Left forelimb (tissue), 1 donor: ENCODE measurements around the gene MRPL44.
"Not testable (repeated sequence)": the region's sequence is repeated elsewhere in the genome, so short reads cannot be mapped to it uniquely, and the experiment has no call there.

Source experiments
- DNase-seq: peaks from one replicate; pipeline ENCODE4 v3.0.0-alpha.2; 2018; ENCODE audit warnings: low spot score

Gene MRPL44

GRCh38 chr2:223936862-223937326 lies 20.4 kb upstream of the MRPL44 start:
- no peak for DNase-seq

GRCh38 chr2:223937535-223937934 lies 19.7 kb upstream of the MRPL44 start:
- DNase-seq = no peak

DNA sequence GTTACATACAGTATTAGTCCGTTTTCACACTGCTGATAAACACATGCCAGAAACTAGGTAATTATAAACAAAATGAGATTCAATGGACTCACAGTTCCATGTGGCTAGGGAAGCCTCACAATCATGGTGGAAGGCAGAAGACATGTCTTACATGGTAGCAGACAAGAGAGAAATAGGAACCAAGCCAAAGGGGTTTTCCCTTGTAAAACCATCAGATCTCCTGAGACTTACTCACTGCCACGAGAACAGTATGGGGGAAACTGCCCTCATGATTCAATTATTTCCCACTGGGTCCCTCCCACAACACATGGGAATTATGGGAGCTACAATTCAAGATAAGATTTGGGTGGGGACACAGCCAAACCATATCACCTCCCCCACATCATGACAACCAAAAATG lies 17.8 kb upstream of the MRPL44 start:
- not testable (repeated sequence) for DNase-seq

DNA sequence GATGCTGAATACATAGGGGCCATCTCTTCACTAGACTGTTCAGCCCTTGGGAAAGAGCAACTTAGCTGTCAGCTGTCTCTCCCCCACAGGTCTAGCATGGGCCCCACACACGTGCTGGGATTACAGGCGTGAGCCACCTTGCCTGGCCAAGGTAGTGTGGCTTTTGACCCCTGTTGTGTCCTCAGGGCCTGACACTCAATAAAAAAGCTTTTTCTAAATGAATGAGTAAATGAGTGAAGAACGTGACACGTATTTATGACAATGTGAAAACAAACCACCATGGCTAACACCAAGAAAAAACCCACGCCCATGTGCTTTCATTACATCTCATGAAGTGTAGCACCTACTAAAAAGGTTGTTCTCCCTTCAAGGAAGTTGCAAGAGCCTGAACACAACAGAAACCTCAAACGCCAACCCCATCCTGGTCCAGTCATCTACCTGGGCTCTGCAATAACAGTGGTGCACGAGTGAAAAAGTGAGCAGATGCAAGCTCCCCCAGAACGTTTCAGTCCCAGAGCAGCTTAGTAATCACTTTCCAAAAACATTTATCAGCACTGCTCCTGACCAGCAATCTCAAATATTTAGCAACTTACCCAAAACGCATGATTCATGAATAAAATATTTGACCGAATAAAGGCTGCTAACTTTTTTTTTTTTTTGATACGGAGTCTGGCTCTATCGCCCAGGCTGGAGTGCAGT lies 15.5 kb upstream of the MRPL44 start:
- no peak for DNase-seq

GRCh38 chr2:223943135-223943534 lies 14.1 kb upstream of the MRPL44 start:
- no peak for DNase-seq

DNA sequence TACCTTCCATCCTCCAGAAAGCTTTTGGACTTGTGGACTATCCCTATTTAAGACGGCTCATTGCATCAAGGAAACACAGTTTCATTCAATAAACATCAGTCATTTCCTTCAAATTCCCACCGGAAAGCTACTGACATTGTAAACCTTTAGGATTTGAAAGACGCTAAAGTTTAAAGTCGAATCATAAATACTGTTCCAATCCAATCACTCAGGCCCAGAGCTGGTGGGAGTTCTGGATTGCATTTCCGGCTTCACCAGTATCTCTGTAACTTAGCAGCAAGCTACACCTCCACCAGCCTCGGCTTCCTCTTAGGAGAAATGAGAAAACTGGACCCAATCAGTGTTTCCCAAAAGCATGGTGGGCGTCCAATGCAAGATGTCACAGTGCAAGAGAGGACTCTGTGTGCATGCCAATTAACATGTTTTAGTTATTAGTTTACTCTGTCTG lies 13.7 kb upstream of the MRPL44 start:
- no peak for DNase-seq

GRCh38 chr2:223944166-223944702 lies 13.0 kb upstream of the MRPL44 start:
- no peak for DNase-seq

- peak; percentile 91 for DNase-seq
Measured at GRCh38 chr2:223944703-223945531, 12.3 kb upstream of the MRPL44 start, which contains the start of gene WDFY1. TSS of gene WDFY1 (minus strand) at chr2:223945335. CDS start at chr2:223945284, 51 bp downstream.

- no peak for DNase-seq
Measured at GRCh38 chr2:223945755-223946154, 11.5 kb upstream of the MRPL44 start.

- no peak for DNase-seq
Measured at GRCh38 chr2:223947711-223948205, 9.5 kb upstream of the MRPL44 start.

- no peak for DNase-seq
Measured at GRCh38 chr2:223949241-223949840, 7.9 kb upstream of the MRPL44 start.

DNA sequence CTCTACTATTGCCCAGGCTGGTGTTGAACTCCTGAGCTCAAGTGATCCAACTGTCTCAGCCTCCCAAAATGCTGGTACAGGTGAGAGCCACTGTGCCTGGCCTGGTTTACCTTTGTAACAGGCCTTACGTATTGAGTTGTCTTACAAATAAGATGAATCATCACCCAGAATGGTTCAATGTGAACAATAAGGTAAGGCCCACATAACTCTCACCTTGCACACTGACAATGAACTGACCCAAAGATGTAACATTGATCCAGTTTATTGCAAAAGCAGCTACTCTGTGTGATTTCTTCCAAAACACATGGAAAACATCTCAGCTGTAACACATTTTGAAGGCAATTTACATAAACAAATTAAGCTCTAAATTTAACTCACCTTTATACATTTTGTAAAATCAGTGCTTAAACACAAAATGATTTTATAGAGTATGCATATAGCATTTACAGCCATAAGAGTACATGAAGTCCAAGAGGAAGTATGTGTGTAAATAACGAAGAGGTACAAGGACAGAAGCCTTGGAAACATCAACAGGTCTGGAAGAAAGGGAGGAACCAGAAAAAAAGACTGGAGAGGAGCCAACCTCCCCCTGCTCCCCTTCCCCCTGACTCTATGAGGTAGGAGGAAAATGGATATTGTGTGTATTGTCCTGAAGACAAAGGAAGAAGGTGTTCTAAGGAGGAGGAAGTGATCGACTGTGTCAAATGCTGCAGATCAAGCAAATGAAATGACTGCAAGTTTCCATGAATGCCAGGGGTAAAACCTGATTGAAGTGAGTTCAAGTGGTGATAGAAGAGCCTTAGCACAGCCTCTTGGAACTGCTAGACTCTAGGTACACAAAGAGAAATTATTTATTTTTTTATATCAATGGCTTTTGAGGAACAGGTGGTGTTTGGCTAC lies 6.6 kb upstream of the MRPL44 start:
- no peak for DNase-seq

- no peak for DNase-seq
Measured at GRCh38 chr2:223952280-223952968, 4.8 kb upstream of the MRPL44 start.

DNA sequence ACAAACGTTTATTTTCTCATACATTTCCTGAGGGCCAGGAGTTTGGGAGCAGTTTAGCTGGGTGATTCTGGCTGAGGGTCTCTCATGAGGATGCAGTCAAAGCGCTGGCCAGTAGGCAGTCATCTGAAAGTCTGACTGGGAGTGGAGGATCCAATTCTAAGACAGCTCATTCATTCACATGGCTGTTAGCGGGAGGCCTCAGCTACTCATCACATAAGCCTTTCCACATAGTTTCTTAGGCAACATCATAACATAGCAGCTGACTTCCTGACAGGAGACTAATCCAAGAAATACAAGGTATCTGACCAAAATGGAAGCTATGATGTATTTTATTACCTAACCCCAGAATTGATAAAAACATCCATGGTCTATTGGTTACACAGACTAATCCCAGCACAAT lies 2.9 kb upstream of the MRPL44 start:
- no peak for DNase-seq

DNA sequence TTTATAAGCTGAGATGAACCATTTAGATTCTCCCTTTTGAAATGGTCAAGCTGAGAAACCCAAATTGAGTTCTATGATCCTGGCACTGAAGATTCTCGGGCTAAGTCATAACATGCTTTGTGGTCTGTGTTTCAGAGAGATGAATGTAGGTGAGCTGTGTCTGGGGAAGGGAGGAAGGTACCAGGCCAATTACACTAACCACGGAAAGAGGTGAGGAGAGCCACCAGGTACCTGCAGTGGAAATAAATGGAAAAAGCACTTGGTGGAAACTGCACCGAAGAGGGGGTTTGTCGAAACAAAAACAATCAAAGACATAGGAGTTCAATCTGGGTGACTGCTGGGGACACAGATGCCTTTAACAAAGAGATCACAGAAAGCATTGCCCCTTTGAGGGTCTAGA lies 963 bp upstream of the MRPL44 start:
- DNase-seq = no peak

DNA sequence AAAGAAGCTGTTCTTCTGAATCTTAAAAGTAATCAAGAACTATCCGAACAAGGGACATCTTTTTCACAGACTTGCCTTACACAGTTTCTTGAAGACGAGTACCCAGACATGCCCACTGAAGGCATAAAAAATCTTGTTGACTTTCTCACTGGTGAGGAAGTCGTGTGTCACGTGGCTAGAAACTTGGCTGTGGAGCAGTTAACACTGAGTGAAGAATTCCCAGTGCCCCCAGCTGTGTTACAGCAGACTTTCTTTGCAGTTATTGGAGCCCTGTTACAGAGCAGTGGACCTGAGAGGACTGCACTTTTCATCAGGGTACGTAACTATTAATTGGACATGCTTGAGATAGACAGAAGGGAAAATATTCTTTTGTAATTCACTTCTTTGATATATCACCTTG lies 2.4 kb downstream of the MRPL44 start:
- no peak for DNase-seq

GRCh38 chr2:223967981-223968380 lies 10.7 kb downstream of the MRPL44 start:
- DNase-seq = no peak

DNA sequence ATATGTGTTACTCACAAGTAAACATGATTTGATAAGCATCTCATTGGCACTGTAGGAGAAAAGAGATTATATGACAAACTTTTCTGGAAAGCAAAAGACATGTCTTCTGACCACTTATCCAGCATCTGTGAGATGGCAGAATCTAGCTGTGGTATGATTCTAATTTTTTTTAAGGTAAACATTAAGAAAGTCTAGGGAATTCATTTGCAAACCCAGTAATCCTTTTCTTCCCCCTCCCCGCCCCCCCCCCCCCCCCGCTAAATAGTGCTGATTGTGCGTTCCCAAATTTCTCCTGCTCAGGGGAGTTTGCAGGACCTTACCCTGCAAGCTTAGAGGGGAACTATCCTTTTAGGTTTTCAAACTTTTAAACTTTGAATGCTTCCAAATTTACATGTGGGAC lies 12.1 kb downstream of the MRPL44 start:
- DNase-seq = no peak

DNA sequence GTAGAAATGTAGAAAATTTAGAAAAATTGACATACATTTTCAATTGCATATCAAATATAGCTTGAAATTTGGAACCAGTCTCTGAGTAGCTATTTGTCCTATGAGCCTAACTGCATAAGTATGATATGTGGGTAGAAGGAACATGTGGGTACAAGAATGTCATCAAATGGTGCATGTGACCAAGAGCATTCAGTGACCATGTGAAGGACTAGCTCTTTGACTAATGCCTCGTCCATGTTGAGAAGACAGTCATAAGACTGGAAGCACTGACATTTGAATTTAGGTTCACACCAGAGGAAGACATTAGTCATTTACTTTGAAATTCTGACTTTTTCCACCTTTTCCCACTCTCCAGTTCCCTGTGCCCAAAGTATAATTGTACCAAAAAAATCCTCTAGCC lies 12.6 kb downstream of the MRPL44 start:
- no peak for DNase-seq

DNA sequence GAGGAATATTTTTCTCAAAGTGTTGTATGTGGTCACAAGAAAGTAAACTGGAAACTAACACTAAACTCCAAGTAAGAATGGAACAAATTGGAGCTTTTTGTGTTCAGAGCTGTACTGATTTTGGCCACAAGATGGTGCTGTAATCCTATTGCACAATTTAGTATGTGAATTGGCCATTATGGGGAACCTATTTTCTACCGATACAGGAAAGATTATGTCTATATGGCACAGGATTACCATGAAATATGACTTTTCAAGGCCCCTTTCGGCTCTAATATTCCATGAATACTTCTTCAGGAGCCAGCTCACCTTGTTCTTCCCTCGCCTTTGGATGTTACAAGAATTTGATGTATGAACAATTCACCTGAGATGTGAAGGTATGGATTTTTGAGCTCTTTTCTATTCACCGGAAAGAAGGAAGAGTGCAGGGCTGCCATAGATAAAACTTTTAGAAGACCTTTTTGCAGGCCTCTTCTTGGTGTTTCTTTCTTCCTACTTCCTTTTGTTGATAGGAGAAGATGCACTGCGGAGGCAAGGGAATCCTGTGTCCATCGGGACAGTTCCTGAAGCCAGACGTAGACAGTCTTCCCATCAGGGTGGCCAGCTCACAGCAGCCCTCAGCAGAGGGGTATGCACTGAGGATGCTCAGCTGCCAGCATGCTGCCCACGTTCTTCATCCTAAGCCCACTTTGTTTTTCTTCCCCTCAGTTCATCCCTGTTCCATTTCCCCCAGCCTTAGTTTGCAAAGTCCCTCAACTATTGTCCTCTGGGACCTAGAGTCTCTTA lies 13.3 kb downstream of the MRPL44 start:
- no peak for DNase-seq
